NCI-H128 (cell line): ENCODE data around the gene DNAJC18.
A peak's percentile ranks its signal among the peaks of the same experiment; 100 is the strongest.
"Not testable (repeated sequence)": the region's sequence is repeated elsewhere in the genome, so short reads cannot be mapped to it uniquely, and the experiment has no call there.

Experiments used
- DNase-seq: peaks from one replicate; lab custom pipeline; 2025; ENCODE audit not compliant: unreplicated experiment; lab: John Stamatoyannopoulos, UW

Gene DNAJC18

GRCh38 chr5:139439013-139439903 lies at the start of gene DNAJC18:
TSS of gene DNAJC18 (minus strand) at chr5:139439525. CDS start at chr5:139439445, 80 bp downstream.
- peak; percentile 77 for DNase-seq

- DNase-seq, result no peak
Observed at GRCh38 chr5:139488260-139488659, 48.9 kb upstream of the DNAJC18 start.

DNA sequence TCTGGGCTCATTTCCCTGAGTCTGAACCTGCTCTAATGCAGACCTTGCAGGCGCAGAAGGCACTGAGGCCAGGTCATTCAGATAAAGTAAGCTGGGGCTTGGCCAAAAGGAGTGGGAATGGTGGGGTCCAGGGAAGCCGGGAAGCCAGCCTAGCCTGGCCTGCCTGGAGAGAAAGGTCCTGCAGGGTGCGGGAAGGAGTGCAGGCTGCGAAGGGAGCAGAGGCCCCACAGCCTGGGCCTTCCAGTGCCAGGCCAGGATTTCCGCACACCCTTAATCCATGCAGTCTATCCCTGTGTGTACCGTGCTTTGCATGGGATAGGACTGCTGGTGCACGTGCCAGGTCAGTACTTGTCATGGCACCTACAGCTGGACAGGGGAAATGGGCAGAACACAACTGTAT lies 46.9 kb upstream of the DNAJC18 start:
- DNase-seq, result no peak

DNA sequence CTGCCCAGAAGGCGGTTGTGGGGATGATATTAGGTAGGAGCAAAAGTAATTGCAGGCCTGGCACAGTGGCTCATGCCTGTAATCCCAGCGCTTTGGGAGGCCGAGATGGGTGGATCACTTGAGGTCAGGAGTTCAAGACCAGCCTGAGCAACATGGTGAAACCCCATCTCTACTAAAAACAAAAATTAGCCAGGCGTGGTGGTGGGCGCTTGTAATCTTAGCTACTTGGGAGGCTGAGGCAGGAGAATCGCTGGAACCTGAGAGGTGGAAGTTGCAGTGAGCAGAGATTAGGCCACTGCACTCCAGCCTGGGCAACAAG lies 43.5 kb upstream of the DNAJC18 start:
- not testable (repeated sequence) for DNase-seq

- peak; percentile 71 for DNase-seq
Observed at GRCh38 chr5:139482050-139482889, 42.9 kb upstream of the DNAJC18 start, which contains the start of gene STING1. TSS of gene STING1 (minus strand) at chr5:139482758. CDS start at chr5:139481704, 1,054 bp downstream.

DNA sequence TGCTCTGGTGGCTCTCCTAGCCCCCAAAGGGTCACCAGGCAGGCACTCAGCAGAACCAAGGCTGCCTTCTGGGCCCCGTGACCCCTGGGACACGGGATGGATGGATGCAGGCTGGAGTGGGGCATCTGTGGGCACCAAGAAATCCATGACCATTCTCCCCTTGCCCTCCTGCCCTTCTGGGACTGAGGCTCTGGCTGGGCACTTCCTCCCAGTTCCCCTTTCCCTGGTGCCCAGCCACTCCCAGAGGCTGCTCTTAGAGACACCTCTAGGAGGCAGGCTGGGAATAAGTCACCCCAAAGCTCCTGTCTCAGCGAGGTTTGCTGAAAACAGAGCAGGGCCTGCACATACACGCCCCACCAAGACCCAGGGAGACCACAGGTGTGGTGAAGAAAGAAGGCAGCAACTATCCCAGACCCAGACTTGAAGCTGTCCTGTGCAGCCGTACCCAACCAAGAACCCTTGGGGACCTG lies 42.3 kb upstream of the DNAJC18 start:
- DNase-seq, result peak; percentile 15

- DNase-seq, result no peak
Observed at GRCh38 chr5:139481122-139481533, 41.8 kb upstream of the DNAJC18 start.

GRCh38 chr5:139479729-139480128 lies 40.4 kb upstream of the DNAJC18 start:
- not testable (repeated sequence) for DNase-seq

GRCh38 chr5:139478657-139479423 lies 39.5 kb upstream of the DNAJC18 start:
- DNase-seq, result not testable (repeated sequence)

DNA sequence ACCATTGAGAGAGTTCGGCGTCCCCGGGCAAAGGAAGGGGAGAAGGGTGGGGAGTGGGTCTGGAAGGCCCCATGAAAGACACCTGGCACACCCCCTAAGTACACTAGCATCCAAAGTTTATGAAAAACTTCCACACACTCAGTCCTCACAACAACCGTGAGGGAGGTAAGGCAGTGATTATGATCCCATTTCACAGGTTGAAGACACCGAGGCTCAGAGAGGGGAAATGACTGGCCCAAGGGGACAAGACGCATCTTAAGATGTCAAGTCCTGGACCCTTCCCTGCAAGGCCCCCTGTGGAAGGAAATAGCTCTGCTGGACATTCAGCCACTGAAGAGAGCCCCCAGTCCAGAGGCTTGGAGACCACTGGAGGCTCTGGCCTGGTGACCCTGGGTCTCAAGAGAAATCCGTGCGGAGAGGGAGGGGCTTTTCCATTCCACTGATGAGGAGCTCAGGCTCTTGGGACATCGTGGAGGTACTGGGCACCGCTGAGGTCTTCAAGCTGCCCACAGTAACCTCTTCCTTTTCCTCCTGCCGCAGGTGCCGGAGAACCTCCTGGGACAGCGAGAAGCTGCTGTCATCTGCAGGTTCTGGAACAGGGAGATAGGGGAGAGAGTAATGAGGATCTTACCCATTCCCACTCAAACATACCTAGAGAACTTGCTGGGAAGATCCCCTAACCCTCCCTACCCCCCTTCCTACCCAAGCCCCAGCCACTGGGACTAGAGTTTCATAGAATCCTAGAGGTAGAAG lies 36.7 kb upstream of the DNAJC18 start:
- no peak for DNase-seq

- DNase-seq, result no peak
Observed at GRCh38 chr5:139474890-139475791, 35.8 kb upstream of the DNAJC18 start.

- DNase-seq, result no peak
Observed at GRCh38 chr5:139473565-139473964, 34.2 kb upstream of the DNAJC18 start.

DNA sequence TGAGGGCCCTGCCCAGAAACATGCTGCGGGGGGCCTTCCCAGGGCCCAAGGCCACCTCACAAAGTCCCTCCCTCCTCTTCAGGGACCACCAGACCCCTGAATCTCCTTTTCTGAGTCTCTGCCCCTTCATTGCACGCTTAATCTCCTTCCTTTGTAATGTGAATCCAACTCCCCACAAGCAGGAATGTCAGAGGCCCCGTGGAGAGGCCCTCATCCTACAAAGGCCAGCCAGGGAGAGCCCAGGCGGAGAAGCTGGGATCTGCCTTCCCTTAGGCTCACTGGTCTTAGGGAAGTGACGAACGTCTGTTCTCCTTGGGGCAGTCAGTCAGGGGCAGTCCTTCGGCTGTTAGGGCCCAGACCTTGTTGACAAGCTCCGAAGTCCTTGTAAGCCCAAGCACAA lies 33.8 kb upstream of the DNAJC18 start:
- DNase-seq, result no peak

DNA sequence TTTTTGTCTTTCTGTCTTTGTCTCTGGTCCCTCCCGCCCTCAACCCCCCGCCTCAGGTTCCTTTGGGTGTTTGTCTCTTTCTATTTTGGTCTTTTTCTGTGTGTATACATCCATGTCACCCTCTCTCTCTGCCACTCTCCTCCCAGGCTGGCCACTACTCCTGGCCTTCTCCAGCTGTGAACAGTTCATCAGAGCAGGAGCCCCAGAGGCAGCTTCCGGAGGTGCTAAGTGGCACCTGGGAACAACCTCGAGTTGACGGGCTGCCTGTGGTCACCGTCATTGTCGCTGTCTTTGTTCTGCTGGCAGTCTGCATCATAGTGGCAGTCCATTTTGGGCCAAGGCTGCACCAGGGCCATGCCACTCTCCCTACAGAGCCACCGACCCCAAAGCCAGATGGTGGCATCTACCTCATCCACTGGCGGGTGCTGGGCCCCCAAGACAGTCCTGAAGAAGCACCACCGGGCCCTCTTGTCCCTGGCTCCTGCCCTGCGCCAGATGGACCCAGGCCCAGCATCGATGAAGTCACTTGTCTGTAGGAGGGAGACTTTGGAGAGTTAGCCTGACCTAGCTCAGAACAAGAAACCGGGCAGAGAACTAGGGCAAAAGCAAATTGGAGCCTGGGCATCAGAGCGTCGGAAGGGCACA lies 33.2 kb upstream of the DNAJC18 start:
- DNase-seq, result no peak

DNA sequence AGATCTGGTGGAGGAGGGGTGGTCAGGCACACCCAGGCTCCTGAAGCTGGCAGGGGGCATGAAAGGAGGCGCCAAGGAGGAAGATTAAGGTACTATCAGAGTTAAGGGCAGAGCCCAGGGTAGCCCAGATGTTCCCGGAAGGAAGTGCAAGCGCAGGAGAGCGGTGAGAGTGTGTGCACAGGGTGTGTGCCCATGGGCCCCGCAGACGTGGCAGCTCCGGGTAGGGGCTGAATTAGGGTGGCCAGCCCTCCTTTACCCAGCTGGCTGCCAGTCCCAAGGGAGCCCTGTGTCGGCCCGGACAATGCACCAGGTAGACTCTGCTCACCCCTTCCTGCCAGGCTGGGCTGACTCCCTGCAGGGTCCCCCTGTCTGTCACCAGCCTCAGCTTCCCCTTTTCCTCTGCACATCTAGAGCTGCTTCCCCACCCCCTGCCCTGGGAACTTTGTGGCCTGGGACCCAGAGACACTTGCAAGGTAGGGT lies 31.5 kb upstream of the DNAJC18 start, which contains the start of gene SMIM33:
Gene SMIM33 (plus strand): TSS at position 184 of the 480 bp plus-strand sequence. CDS start 118 bp downstream, at position 302.
- DNase-seq, result no peak

DNA sequence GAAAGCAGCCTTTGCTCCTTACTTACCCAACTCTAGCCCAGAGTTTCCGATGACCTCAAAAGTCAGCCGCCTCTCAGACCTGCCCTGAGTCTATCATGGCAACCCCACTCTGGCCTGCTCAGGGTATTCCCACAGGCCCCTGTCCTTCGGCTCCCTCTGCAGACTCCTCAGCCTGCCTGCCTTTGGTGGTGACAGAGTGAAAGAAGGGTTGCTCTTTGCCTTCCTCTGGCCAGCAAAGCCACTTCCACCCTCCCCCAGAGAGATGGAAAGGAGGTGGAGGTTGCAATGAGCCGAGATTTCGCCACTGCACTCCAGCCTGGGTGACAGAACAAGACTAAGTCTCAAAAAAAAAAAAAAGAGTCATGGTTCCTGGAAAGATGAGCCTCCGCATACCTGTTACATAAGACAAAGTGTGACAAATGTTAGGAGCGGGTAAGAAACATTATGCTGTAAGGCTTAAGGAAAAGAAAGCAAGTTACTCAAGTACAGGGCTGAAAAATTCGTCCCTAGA lies 29.2 kb upstream of the DNAJC18 start:
- no peak for DNase-seq

DNA sequence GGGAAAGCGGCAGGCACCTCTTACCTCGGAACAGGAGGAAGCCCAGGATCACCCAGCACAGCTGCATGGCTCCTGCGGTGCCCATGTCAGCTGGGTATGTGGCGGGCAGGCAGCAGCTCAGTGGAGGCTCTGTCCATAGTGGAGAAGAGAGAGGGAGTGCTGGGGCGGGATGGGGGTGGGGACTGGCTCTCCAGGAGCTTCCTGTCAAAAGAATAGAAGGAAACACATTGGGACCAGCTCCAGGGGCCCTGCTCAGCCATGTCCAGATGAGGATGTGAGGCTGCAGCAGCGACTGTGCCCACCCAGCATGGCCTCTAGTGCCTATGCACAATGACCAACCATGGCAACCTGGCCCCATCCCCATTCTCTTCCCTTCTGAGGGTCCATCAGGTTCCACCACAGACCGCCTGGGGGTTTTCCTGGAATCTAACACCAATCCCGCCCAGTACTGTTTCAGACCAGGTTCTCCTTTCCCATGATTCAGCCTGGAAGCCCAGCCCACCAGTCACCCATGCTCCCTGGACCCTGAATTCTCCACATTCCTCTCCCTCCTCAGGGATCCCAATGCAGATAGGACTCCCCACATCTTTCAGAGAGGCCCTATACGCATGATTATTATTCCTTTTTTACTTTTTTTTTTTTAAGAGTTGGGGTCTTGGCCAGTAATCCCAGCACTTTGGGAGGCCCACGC lies 23.4 kb upstream of the DNAJC18 start, which contains the start of gene ECSCR:
Gene ECSCR (minus strand): TSS at position 158 of the 691 bp plus-strand sequence. CDS start 73 bp downstream, at position 85.
- DNase-seq, result no peak
